ENCODE results near the gene FZD1.

- TF ChIP-seq CTCF (IDR thresholded peaks at IDR 0.05) (no peak), POLR2A (IDR thresholded peaks at IDR 0.05) (no peak), POLR2AphosphoS5 (IDR thresholded peaks at IDR 0.05; ENCODE audit: insufficient read depth in 1 of 2, low read depth in 1 of 2) (no peak)
Measured at GRCh38 chr7:91239171-91239604, 25.0 kb upstream of the FZD1 start.

Measured in vagina (tissue), 2 donors.